HG03439 (cell line): Measurements from ENCODE around the gene NPY2R.

ENCODE experiments used
- ATAC-seq: cut with Tn5 transposase; IDR thresholded peaks from one replicate; pipeline ENCODE4 v1.9.1; 2021; ENCODE audit warnings: mild to moderate bottlenecking, moderate library complexity; ENCODE audit not compliant: unreplicated experiment

The NPY2R gene

GRCh38 chr4:155248002-155248896, 39.8 kb downstream of the NPY2R start:
- ATAC-seq, result no peak

- ATAC-seq, result no peak
Measured at GRCh38 chr4:155249016-155249566, 40.7 kb downstream of the NPY2R start.

GRCh38 chr4:155252327-155252726, 43.9 kb downstream of the NPY2R start:
- no peak for ATAC-seq

DNA sequence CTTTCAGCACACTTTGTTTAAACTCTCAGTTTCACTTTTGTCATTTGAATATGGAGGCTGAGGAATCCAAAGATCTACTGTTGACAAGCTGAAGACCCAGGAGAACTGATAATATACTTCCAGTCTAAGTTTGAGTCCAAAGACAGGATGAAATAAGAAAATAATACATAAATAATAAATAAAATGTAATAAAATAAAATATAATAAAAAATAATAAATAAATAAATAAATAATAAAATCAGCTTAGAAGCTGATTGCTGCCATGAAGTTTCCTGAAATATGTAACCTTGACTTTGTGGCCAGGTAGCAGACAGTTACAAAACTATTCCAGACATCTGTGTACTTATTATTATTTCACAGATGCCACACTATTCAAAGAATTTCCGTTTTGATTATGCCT, 55.0 kb downstream of the NPY2R start:
- ATAC-seq, result no peak

DNA sequence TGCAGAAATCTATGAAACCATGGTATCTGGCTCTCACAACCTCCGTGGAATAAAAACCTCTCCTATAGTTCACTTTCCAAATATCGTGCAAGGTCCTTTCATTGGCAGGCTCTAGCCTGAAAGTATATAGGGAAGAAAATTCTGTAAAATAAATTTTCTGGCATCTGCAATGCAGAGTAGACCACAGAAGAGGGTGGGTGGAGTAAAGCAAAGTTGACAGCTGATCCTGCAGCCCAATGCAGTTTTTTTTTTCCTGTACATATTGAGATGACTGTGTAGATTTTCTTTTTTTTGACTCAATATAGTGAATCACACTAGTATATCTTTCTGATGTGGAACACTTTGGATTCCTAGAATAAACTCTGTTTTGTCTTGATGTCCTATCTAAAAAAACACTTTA, 56.7 kb downstream of the NPY2R start:
- no peak for ATAC-seq
